Rectal smooth muscle tissue (tissue), 1 donor: ENCODE results near the gene PLGRKT.
A peak's percentile ranks its signal among the peaks of the same experiment; 100 is the strongest.
"Not testable (repeated sequence)": the region's sequence is repeated elsewhere in the genome, so short reads cannot be mapped to it uniquely, and the experiment has no call there.

Experiments used
- H3K27ac ChIP-seq: one replicate; pipeline ENCODE4 v1.7.0; 2013; ENCODE audit warnings: low read depth, low read length, inconsistent platforms
- H3K27me3 ChIP-seq: one replicate; pipeline ENCODE4 v1.7.0; 2013; ENCODE audit warnings: low read length; ENCODE audit not compliant: control insufficient read depth, insufficient read depth
- H3K36me3 ChIP-seq: one replicate; pipeline ENCODE4 v1.7.0; 2013; ENCODE audit warnings: low read length; ENCODE audit not compliant: control insufficient read depth, insufficient read depth
- H3K4me1 ChIP-seq: one replicate; pipeline ENCODE4 v1.7.0; 2013; ENCODE audit warnings: low read length; ENCODE audit not compliant: control insufficient read depth, insufficient read depth
- H3K4me3 ChIP-seq: one replicate; pipeline ENCODE4 v1.7.0; 2013; ENCODE audit warnings: low read length
- H3K9ac ChIP-seq: one replicate; pipeline ENCODE4 v1.7.0; 2013; ENCODE audit warnings: low read length

The PLGRKT gene

GRCh38 chr9:5355226-5355625 lies 82.5 kb downstream of the PLGRKT start:
- Histone ChIP-seq H3K4me3 (no peak overlapping the region), H3K27me3 (no peaks in the 10 kb centered on the region), H3K27ac (no peak overlapping the region), H3K4me1 (no peaks in the 10 kb centered on the region), H3K9ac (no peak overlapping the region), H3K36me3 (no peaks in the 10 kb centered on the region)

- Histone ChIP-seq H3K27ac (no peak overlapping the region), H3K9ac (no peak overlapping the region), H3K4me1 (no peaks in the 10 kb centered on the region), H3K4me3 (no peak overlapping the region), H3K36me3 (no peaks in the 10 kb centered on the region), H3K27me3 (no peaks in the 10 kb centered on the region)
Measured at GRCh38 chr9:5354184-5354583, 83.5 kb downstream of the PLGRKT start.

GRCh38 chr9:5352637-5353248 lies 85.0 kb downstream of the PLGRKT start:
- Histone ChIP-seq H3K4me3 (no peak overlapping the region), H3K27me3 (no peaks in the 10 kb centered on the region), H3K27ac (no peak overlapping the region), H3K4me1 (no peaks in the 10 kb centered on the region), H3K36me3 (no peaks in the 10 kb centered on the region), H3K9ac (no peak overlapping the region)

GRCh38 chr9:5338992-5339981 lies 98.4 kb downstream of the PLGRKT start, which contains the start of gene RLN1:
TSS of gene RLN1 (minus strand) at chr9:5339876. CDS start at chr9:5339746, 130 bp downstream.
- not testable (repeated sequence) for H3K27ac ChIP-seq, H3K27me3 ChIP-seq, H3K36me3 ChIP-seq, H3K9ac ChIP-seq, H3K4me1 ChIP-seq
- peak within 1 kb of the TSS; percentile 4 for H3K4me3 ChIP-seq

- Histone ChIP-seq H3K36me3 (no peaks in the 10 kb centered on the region), H3K9ac (no peak overlapping the region), H3K27me3 (no peaks in the 10 kb centered on the region), H3K4me1 (no peaks in the 10 kb centered on the region), H3K27ac (no peak overlapping the region), H3K4me3 (no peak overlapping the region)
Measured at GRCh38 chr9:5336688-5337087, 101.0 kb downstream of the PLGRKT start.

- H3K27ac ChIP-seq, H3K4me1 ChIP-seq, H3K27me3 ChIP-seq, H3K4me3 ChIP-seq, H3K9ac ChIP-seq, H3K36me3 ChIP-seq: not testable (repeated sequence)
Measured at GRCh38 chr9:5331276-5331675, 106.4 kb downstream of the PLGRKT start.

GRCh38 chr9:5326893-5327548 lies 110.7 kb downstream of the PLGRKT start:
- Histone ChIP-seq H3K4me1 (no peaks in the 10 kb centered on the region), H3K27me3 (no peaks in the 10 kb centered on the region), H3K9ac (no peak overlapping the region), H3K4me3 (no peak overlapping the region), H3K36me3 (no peaks in the 10 kb centered on the region), H3K27ac (no peak overlapping the region)

GRCh38 chr9:5326187-5326586 lies 111.5 kb downstream of the PLGRKT start:
- Histone ChIP-seq H3K27ac (no peak overlapping the region), H3K27me3 (no peaks in the 10 kb centered on the region), H3K36me3 (no peaks in the 10 kb centered on the region), H3K4me1 (no peaks in the 10 kb centered on the region), H3K9ac (no peak overlapping the region), H3K4me3 (no peak overlapping the region)

- not testable (repeated sequence) for H3K27me3 ChIP-seq, H3K4me3 ChIP-seq, H3K36me3 ChIP-seq
Measured at GRCh38 chr9:5321601-5322000, 116.1 kb downstream of the PLGRKT start.

GRCh38 chr9:5321058-5321457 lies 116.7 kb downstream of the PLGRKT start:
- no peaks in the 10 kb centered on the region for H3K36me3 ChIP-seq
- no peak overlapping the region for H3K4me3 ChIP-seq
- H3K27me3 ChIP-seq, result no peaks in the 10 kb centered on the region
- no peak overlapping the region for H3K27ac ChIP-seq
- H3K9ac ChIP-seq, result no peak overlapping the region
- no peaks in the 10 kb centered on the region for H3K4me1 ChIP-seq

More at GRCh38 chr9:5321601-5322000, 116.1 kb downstream of the PLGRKT start:
- H3K27ac ChIP-seq, H3K4me1 ChIP-seq, H3K9ac ChIP-seq: not testable (repeated sequence)

- not testable (repeated sequence) for H3K4me3 ChIP-seq, H3K36me3 ChIP-seq, H3K27me3 ChIP-seq, H3K27ac ChIP-seq, H3K4me1 ChIP-seq, H3K9ac ChIP-seq
Measured at GRCh38 chr9:5316406-5316805, 121.3 kb downstream of the PLGRKT start.

- H3K27me3 ChIP-seq, result no peaks in the 10 kb centered on the region
- no peaks in the 10 kb centered on the region for H3K4me1 ChIP-seq
- H3K9ac ChIP-seq, result no peak overlapping the region
- no peak overlapping the region for H3K4me3 ChIP-seq
- H3K36me3 ChIP-seq, result no peaks in the 10 kb centered on the region
- H3K27ac ChIP-seq, result no peak overlapping the region
Measured at GRCh38 chr9:5315187-5315923, 122.4 kb downstream of the PLGRKT start.
